Fibroblast of skin of left quadriceps (primary cell): ENCODE measurements around the gene DTNBP1.
A peak's percentile ranks its signal among the peaks of the same experiment; 100 is the strongest.

ENCODE experiments used
- DNase-seq, 2 experiments: peaks; one replicate each; pipeline ENCODE4 v3.0.0-alpha.2; 2013; ENCODE audit warnings: low read depth in 2 of 2

Gene DTNBP1, protein sequence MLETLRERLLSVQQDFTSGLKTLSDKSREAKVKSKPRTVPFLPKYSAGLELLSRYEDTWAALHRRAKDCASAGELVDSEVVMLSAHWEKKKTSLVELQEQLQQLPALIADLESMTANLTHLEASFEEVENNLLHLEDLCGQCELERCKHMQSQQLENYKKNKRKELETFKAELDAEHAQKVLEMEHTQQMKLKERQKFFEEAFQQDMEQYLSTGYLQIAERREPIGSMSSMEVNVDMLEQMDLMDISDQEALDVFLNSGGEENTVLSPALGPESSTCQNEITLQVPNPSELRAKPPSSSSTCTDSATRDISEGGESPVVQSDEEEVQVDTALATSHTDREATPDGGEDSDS

DNA sequence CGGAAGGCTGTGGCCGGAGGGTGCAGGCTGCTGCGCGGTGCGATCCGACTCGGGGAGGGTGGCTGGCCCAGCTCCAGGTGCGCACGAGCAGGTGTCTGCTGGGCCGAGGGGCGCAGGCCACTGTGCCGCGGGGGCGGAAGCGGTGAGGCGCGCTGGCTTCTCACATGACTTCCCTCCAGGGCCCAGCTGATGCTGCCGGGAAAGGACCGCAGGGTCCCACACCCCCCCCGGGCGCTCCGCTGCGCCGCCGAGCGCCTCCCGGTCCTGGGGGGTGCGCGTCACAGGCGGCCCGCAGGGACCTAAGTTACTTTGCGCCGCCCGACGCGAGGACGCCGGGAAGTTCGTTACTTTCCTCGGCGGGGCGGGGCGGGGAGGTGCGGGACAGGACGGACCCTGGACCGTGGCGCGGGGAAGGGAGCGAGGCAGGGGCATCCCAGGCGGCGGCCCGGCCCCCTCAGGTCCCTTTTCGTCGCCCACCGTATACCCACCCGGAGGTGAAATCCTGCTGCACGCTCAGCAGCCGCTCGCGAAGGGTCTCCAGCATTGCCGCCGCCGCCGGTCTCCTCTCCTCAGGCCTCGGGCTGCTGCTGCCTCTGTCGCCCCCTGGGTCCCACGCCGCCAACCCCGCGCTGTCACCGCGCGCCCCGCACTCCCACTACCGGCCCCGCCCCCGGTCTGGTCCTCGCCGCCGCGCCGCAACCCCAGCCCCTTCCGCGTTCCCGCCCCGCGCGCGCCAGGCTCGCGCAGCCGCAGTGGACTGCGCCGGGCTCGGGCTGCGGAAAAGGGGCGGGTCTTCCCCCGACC, at the start of gene DTNBP1:
TSS of gene DTNBP1 (minus strand) at position 703 of the 804 bp plus-strand sequence. CDS start at position 544, 159 bp downstream.
- DNase-seq = peak; percentile 38 to 39

DNA sequence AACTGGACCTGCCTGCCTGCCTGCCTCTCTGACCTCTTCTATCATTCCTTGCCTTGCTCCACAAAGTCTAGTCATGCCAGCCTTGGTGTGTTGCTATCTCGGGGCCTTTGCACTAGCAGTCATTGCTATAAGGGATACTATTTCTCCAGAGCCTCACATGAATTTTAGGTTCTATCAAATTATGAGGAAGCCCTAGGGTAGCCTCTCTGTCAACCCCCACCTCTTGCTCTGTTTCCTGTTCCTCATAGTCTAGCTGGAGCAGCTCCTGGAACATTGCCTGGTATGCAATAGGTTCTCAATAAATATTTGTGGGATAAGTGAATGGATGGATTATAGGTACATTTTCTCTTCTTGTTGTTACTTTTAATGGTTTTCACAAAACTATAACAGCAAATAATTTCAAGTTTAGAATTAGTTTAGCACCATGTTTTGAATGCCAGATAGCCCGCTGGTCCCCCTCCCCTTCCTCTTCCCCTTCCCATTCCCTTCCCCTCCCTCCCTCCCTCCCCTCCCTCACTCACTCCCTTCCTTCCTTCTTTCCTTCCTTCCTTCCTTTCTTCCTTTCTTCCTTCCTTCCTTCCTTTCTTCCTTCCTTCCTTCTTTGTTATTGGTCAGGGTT, 46.9 kb upstream of the DTNBP1 start:
- no peak for DNase-seq

DNA sequence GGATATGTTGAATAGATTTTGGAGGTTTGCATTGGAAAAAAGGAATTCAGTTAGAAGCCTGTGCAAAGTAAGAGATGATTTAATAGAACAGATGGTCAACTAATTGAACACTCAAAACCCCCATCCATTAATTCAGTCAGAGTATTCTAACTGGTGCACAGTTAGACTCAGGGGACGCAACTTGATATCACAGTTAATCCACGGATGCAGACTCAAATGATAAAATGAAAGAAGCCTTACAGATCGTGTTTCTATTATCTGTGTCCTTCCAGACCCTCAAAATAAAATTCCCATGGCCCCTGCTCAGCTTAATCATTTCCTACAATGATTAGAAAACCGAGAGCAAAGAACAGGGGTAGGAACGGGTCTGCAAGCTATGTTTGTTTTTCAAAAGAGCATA, 45.4 kb upstream of the DTNBP1 start:
- no peak for DNase-seq

DNA sequence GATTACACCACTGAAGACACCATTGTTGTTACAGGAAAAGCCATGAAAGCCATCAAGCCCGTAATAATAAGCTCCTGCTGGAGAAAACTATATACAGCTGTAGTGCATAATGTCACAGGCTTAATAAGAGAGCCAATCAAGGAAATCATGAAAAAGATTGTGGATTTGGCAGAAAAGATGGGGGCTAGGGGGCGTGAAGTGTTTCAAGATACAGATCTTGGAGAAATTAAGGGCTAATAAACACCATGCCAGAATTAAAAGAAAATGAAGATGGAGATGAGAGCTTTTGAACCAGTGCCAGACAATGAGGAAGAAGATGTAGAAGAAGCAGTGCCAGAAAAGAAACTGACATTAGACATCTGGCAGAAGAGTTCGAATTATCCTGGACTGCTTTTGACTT, 43.2 kb upstream of the DTNBP1 start:
- no peak for DNase-seq

DNA sequence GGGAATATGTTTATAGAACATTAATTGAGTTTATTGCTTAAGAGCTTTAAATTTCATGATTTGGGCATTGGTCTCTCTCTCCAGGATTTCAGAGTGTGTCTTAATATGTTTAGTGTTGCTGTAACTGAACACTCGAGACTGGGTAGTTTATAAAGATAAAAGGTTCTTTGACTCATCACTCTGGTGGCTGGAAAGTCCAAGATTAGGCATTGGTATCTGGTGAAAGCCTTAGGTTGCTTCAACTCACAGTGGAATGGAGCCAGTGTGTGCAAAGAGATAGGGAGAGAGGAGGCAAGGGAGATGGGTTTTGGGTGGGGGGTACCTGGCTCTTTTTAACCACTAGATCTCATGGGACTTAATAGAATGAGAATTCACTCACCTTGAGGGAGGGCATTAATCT, 35.6 kb upstream of the DTNBP1 start:
- no peak for DNase-seq

DNA sequence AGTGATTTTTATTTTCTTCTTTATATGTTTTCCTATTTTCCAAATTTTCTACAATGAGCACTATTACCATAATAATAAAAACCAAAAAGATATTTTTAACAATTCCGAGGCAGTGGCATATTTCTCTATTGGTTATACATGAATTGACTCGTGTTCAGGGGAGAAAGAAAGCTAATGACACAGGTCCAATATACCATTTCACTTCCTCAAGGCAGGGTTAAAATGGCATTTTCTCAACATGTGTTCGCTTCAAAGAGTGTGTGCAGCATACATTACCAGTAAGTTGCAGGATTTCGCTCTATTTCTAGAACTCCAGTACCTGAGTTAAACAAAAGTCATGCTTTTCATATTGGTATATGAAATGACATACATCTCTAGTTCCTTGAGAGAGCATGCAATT, 35.1 kb upstream of the DTNBP1 start:
- DNase-seq = no peak

DNA sequence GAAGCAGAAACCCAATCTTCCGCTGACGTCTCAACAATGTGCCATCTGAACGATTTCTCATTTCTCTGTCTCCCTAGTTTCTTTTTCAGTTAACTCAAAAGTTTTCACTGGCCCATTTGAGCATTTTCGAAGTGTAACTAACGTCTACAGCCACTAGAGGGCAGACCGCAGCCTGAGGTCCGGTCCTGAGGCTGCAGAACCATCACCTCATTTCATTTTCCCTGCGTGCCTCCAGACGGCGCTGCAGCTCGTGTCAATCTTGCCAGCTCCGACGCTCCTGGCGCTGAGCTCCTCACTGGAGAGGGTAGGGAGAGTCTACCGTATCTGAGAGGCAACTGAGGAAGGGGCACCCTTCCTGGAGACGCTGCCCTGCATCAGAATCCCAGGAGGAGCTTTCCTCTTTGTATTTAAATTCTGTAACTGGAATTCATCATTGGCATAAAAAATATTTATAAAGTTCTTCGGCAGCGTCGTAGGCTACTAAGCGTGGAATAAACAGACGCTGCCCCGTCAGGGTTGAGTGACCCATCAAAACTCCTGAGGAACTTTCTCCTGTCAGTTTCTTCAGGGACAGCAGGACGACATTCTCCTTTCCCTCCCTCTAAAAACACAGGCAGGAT, 28.5 kb upstream of the DTNBP1 start:
- DNase-seq = peak; percentile 72 to 74

DNA sequence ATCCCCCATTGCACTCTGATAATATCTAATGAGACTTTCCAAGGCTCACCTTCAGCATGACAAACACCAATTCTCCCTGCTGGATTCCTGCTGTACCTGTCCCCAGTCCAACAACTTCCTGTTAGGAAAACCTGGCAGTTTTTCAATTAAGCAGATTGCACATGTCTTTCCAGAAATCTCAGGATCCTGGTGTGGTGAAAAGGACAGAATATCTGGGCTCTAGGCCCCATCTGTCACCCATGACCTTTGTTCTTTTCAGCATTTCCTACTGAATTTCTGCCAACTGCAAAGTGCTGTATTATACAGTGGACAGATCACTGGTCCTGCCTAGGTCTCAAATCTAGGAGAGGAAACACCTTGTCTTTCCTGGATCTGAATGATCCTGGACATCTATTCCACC, 27.7 kb upstream of the DTNBP1 start:
- no peak for DNase-seq

DNA sequence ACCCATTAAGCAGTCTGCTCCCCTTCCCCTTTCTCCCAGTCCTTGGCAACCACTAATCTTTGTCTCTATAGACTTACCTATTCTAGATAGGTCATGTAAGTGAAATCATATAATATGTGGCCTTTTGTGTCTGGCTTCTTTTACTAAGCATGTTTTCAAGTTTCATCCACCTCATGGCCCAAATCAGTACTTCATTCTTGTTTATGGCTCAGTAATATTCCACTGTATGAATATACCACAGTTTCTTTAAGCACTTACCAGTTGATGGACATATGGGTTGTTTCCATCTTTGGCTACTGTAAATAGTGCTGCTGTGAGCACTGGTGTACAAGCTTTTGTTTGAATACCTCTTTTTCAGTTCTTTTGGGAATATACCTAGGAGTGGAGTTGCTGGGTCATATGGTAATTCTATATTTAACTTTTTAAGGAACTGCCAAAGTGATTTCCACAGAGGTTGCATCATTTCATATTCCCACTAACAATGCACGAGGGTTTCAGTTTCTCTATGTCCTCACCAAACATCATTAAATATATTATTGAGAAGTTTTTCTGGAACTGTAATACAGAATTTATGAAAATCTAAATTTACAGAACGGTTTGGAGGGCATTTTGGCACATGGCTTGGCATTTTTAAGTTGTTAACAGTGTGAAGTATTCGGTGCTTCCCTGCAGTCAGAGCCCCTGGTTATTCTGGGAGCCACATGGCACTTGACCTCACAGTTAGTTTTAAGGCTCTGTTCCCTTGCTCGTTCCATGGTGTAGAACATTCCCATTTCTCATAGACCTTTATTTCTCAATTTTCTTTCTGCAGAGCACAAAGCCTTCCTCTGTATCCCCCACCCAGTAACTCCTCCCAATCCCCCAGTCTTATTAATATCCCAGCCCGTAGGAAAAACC, 27.0 kb upstream of the DTNBP1 start:
- DNase-seq = no peak

DNA sequence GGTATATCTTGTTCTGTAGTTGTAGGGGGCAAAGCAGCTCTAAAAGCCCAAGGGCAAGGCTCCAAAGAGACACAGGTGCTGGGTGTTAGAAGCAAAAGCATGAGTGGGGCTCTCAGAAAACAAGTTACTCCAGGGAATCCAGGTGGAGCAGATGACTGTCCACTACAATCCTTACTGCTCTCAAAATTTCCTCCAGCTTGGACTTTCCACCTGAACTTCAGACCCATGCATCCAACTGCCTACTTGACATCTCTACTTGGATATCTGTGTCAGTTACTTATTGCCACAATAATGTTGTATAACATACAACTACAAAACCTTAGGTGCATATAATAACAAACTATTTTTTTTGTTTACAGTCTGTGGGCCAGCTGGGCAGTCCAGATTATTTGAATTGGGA, 22.8 kb upstream of the DTNBP1 start:
- no peak for DNase-seq

DNA sequence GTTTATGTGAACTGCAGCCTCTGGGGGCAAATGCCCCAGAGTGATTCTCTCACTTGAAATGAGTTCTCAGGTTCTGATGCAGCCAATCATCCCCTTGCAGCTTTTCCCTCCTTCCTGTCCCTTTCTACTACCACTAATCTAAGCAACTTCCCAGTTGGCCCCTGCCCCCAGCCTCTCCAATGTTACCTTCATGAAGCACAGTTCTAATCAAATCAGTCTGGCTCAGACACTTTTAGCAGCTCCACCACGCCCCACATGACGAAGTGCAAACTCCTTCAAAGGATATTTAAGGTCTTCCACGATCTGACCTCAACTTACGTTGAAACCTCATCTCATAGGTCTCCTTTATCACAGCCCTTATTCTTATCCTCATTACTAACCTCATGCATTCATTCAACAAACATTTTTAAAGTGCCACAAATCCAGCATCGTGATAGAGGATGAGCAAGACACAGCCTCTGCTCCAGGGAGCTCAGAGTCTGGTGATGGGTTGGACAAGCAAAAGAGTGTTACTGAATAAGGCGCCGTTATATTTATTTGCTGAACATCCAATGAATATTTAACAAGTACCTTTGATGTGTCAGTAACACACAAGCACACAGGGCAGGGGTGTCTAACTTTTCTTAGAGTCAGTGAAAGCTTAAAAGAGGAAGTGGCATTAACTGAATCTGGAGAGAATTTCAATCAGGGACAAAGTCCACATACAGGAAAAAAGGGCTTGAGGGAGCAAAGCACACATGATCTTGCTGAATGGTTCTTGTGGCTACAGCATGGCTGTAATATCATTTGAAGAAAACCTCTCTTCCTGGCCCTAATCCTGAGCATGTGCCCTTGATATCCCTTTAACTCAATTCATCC, 20.4 kb upstream of the DTNBP1 start:
- no peak for DNase-seq

DNA sequence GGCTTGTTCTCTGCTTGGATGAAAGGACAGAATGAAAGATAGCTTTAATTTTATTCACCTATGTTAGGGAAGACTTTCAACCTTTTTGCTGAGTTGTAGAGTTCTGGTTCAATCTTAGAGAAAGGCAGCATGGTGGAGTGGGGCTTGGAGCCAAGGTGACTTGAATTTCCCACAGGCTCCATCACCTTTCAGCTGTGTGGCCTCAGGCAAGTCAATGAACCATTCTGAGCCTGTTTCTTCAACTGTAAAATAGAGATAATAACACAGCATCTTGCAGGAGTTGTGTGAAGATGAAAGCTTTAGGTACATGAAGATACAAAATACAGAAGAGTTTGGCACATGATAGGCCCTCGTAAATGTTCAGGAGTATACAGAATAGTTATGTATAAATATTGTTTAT, 19.1 kb upstream of the DTNBP1 start:
- DNase-seq = no peak

DNA sequence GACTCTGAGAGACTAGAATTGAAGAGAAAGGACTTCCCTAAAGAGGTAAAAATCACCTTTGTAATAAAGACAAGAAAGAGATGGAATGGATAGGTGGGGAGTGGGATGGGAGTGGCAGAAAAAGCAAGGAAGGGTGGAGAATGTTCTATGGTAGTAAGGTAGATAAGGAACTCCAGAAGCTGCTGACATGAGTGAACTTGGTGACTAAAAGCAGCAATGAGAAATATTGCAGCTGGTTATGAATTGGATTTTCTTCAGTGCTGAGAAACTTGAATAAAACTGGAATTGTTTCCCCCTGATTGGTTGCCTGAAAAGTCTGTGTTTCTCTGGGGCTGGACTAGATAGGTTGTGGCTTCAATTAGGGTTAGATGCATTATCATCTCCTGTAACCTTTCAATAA, 15.7 kb upstream of the DTNBP1 start:
- DNase-seq = no peak

DNA sequence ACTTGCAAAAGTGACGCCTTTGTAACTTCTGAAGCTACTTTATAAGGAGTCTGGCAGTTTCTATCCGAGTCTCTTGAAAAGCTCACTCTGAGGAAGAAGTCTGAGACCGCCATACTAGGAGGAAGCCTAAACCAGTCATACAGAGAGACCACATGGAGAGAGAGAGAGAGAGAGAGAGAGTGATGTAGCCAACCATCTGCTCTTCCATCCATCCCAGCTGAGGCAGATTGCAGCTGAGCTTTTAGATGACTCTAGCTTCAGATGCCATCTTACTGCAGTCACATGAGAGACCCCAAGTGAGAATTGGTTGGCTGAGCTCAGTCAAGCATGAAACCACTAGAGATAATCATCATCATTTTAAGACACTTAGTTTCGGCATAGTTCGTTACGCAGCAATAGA, 15.0 kb upstream of the DTNBP1 start:
- DNase-seq = no peak

DNA sequence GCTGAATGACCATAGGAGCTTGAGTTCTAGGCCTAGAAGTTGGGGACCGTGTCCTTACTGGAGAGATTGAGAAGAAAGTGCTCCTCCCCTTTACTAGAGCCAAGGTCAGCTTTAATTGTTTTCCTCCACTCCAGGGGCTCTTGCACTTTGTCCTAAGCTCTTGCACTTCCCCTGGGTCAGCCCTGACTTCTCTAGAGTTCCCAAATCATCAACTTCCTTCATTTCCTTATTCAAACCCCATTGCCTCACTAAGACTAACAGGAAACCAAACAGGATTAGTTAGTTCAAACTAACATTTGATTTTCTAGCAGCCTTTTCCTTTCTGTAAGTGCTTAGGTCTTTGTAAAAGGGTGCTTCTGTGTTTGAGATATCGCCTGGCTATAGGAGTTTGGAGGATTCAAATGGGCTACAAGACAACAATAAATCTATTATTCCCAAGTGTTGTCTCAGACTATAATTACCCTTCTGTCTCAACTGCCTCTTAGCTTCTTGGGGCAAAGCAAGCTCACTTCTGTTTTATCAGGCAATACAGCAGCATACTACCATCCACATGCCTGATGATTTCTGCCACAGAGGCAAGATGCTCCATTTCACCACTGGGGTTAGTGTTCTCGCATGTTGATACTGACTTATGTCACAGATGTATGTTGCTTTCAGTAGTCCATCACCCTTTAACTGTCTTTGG, 12.8 kb upstream of the DTNBP1 start:
- DNase-seq = no peak

DNA sequence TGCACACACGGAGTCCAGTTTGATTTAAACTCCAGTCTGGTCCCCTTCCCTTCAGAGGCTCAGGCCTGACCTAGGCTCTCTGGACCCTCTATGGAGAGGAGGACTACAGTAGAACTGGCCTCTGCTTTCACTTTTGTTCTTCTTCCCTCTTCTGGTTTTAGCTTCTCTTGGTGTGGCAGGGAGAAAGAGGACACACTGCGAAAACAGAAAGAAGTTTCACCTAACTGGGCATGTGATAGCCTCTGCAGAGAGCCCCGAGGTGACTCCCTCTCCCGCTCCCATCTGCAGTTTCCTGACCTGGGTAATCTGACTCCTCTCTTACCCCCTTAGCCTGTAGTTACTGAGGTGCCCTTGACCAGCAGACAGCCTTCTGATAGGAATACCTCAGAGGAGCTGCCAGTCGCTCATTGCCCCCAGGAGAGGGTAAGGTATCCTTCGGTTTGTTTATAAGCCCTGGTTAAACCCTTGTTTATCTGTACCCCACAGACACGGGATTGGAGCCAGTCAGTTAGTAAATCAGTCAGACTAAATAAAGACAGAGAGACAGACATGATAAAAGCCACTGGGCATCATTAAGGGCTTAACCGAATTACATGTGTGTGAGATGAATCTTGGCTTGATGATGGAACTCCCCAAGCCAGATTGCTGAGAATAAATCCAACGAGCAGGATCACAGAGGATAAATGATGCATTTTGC, 12.0 kb upstream of the DTNBP1 start:
- DNase-seq = no peak

DNA sequence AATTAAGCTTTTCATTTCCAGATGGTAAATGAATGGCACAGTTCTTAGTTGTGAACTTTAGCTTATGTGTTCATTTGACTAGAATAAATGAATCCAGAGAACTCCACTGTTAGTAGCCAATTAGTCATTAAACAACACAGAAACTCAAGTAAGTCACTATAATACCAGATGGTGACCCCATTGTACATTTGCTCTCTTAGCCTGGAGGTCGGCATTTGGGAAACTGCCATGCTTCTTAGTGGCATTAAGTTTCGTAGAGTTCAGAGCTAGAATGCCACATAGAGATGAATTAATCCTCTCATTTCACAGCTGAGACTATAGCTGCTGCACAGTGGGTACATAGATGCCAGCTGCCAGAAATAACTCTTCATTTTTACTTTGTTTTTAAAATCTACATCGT, 10.8 kb upstream of the DTNBP1 start:
- no peak for DNase-seq

DNA sequence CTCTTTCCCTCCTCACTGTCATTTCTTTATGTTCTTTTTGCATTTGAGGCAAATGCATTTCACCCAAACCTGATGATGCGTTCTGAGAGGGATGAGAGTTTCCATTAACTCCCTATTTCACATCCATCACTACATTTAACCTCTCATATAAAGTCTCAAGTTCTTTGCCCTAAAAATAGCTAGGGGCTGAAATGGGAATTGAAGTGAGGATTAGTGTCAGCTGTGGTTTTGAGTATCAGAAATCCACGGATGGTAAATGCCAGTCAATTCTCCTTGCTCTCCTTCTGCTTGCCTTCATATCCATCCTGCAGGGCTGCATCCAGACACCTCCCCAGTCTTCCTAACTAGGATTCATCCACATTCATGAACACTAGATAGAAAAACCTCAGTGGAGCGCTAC, 10.0 kb upstream of the DTNBP1 start:
- no peak for DNase-seq

DNA sequence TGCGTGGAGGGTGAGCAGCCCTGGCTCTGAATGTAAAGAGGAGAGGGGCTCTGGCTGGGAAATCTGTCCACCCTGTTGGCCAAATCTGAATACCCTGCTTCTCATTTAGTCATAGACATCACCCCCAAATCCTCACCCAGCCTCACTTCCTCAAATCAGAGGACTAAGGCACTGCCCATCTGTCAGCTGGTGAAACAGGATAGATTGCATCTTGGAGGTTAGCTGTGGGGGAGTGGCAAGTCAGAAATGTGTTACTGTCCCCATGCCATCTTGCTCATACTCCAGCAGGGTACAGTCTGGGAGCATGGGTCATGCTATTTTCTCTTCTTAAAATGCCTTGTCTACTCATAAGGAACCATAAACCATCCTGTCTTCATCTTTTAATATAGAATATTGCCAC, 9.5 kb upstream of the DTNBP1 start:
- DNase-seq = no peak
